ENCODE data around the gene REG1B.

- TF ChIP-seq CREB1 (IDR thresholded peaks at IDR 0.05; ENCODE audit: low read depth): no peak
- TF ChIP-seq YY1 (IDR thresholded peaks at IDR 0.05; ENCODE audit: low read depth): no peak
- no peak for TF ChIP-seq EP300 (IDR thresholded peaks at IDR 0.05; ENCODE audit: borderline replicate concordance)
- TF ChIP-seq REST (IDR thresholded peaks at IDR 0.05; ENCODE audit: low read depth): no peak
- no peak for TF ChIP-seq TAF1 (IDR thresholded peaks at IDR 0.05; ENCODE audit: low read depth)
- TF ChIP-seq CEBPB (IDR thresholded peaks at IDR 0.05): no peak
- no peak for TF ChIP-seq ZBTB7A (IDR thresholded peaks at IDR 0.05; ENCODE audit: low read depth)
- TF ChIP-seq MAX (IDR thresholded peaks at IDR 0.05): no peak
- TF ChIP-seq NFIC (IDR thresholded peaks at IDR 0.05): no peak
- no peak for TF ChIP-seq TEAD4 (IDR thresholded peaks at IDR 0.05)
Observed at GRCh38 chr2:79103214-79103613, 15.4 kb upstream of the REG1B start.

Data from Ishikawa (cell line).